ENCODE data around the gene TAPBP. TPM values are rescaled to one million over a fixed set of nuclear protein-coding genes. Genes with fewer than 3 reads are reported as not detected.

Gene TAPBP
- total and polyA plus RNA-seq, 9 of the 15 experiments (the other 6 are each of a cell fraction or from before 2014, with no cell fraction given): 5.6 to 74.0 (median 22.3) TPM

GRCh38 chr6:33344701-33345697, 31.1 kb upstream of the TAPBP start (continued):
- no peak for TF ChIP-seq ZBTB8A (IDR thresholded peaks at IDR 0.05; ENCODE audit: partially characterized antibody)
- no peak for TF ChIP-seq HIVEP1 (CRISPR knock-in tag; IDR thresholded peaks at IDR 0.05)
- peak; percentile 57; the same call in 1 of the 2 replicates for TF ChIP-seq SNIP1 (IDR thresholded peaks at IDR 0.05; ENCODE audit: low read depth)
- TF ChIP-seq AFF4 (CRISPR knock-in tag; IDR thresholded peaks at IDR 0.05): no peak
- no peak for TF ChIP-seq BMI1 (IDR thresholded peaks at IDR 0.05; ENCODE audit: low read length)
- no peak for TF ChIP-seq PHB2 (IDR thresholded peaks at IDR 0.05; ENCODE audit: low read depth)
- no peak for TF ChIP-seq GATA2 (CRISPR knock-in tag; IDR thresholded peaks at IDR 0.05)
- no peak for TF ChIP-seq MCM7 (IDR thresholded peaks at IDR 0.05)
- no peak for TF ChIP-seq DLX4 (CRISPR knock-in tag; IDR thresholded peaks at IDR 0.05)
- TF ChIP-seq MEF2A (IDR thresholded peaks at IDR 0.05; ENCODE audit: control insufficient read depth, low read depth, low read length): no peak
- no peak for TF ChIP-seq SIN3B (IDR thresholded peaks at IDR 0.05; ENCODE audit: low read depth)
- peak; percentile 38; the same call in 1 of the 2 replicates for TF ChIP-seq PML (IDR thresholded peaks at IDR 0.05; ENCODE audit: low read length)
- no peak; the same call in 1 of the 2 replicates for TF ChIP-seq ZBTB49 (CRISPR knock-in tag; IDR thresholded peaks at IDR 0.05; ENCODE audit: borderline replicate concordance)
- TF ChIP-seq BACH1 (tag; IDR thresholded peaks at IDR 0.05): no peak
- TF ChIP-seq BRF2 (IDR thresholded peaks at IDR 0.05; ENCODE audit: borderline replicate concordance, insufficient read depth, insufficient read length): no peak
- TF ChIP-seq ZNF561 (CRISPR knock-in tag; conservative IDR thresholded peaks at IDR 0.05): no peak
- TF ChIP-seq ZC3H4 (CRISPR knock-in tag; IDR thresholded peaks at IDR 0.05; ENCODE audit: borderline replicate concordance): no peak
- no peak for TF ChIP-seq SIRT6 (IDR thresholded peaks at IDR 0.05; ENCODE audit: low read depth, low read length)
- TF ChIP-seq LARP7 (IDR thresholded peaks at IDR 0.05): no peak

All from K562 (cell line).